Neural cell (in vitro differentiated cells): Measurements from ENCODE around the gene BNC2. TPM values are rescaled to one million over a fixed set of nuclear protein-coding genes. Genes with fewer than 3 reads are reported as not detected.

Source experiments
- H2AFZ ChIP-seq: fragments of 200-600, 300-800 bp; sonication (generic), shearing (Covaris generic); 2 replicates; pipeline ENCODE4 v1.6.0; 2014; ENCODE audit warnings: low read depth, mild to moderate bottlenecking, antibody characterized with exemption, low read length, moderate library complexity
- H3F3A ChIP-seq: fragments of 200-600 bp; shearing (Covaris generic); 2 replicates; pipeline ENCODE4 v1.6.1; 2016; ENCODE audit warnings: mild to moderate bottlenecking, moderate library complexity, mixed read lengths, antibody characterized with exemption, low read length; ENCODE audit not compliant: insufficient read depth, poor library complexity, severe bottlenecking
- H3K27ac ChIP-seq: fragments of 200-600, 300-800 bp; sonication (generic), shearing (Covaris generic); 2 replicates; pipeline ENCODE4 v1.5.1; 2014; ENCODE audit warnings: mild to moderate bottlenecking, low read length, moderate library complexity
- H3K27me3 ChIP-seq: fragments of 300-800, 200-600 bp; sonication (generic), shearing (Covaris generic); 2 replicates; pipeline ENCODE4 v1.6.0; 2014; ENCODE audit warnings: mild to moderate bottlenecking, low read depth, low read length, moderate library complexity; ENCODE audit not compliant: insufficient read depth
- H3K36me3 ChIP-seq: fragments of 300-800, 200-600 bp; sonication (generic), shearing (Covaris generic); 2 replicates; pipeline ENCODE4 v1.5.1; 2014; ENCODE audit warnings: mild to moderate bottlenecking, antibody characterized with exemption, low read length, moderate library complexity; ENCODE audit not compliant: insufficient read depth
- H3K4me2 ChIP-seq: fragments of 300-800, 200-600 bp; sonication (generic), shearing (Covaris generic); 2 replicates; pipeline ENCODE4 v1.6.0; 2014; ENCODE audit warnings: mild to moderate bottlenecking, low read length
- H3K4me3 ChIP-seq: fragments of 300-800, 200-600 bp; sonication (generic), shearing (Covaris generic); 2 replicates; pipeline ENCODE4 v1.5.1; 2014; ENCODE audit warnings: mild to moderate bottlenecking, low read length, moderate library complexity
- H3K79me2 ChIP-seq: fragments of 200-600 bp; shearing (Covaris generic); replicated peaks from 2 replicates; pipeline ENCODE4 v1.6.0; 2014; ENCODE audit warnings: mild to moderate bottlenecking, low read length, moderate library complexity; ENCODE audit not compliant: insufficient read depth
- H3K9ac ChIP-seq: fragments of 300-800, 200-600 bp; sonication (generic), shearing (Covaris generic); 2 replicates; pipeline ENCODE4 v1.6.1; 2016; ENCODE audit warnings: mild to moderate bottlenecking, low read length, mixed read lengths
- H3K9me2 ChIP-seq: fragments of 200-600 bp; shearing (Covaris generic); 2 replicates; pipeline ENCODE4 v1.6.1; 2016; ENCODE audit warnings: mild to moderate bottlenecking, low read length, mixed read lengths; ENCODE audit not compliant: insufficient read depth
- H3K9me3 ChIP-seq: fragments of 200-600, 300-800 bp; sonication (generic), shearing (Covaris generic); 2 replicates; pipeline ENCODE4 v1.6.1; 2016; ENCODE audit warnings: mild to moderate bottlenecking, mixed run types, low read length, moderate library complexity, mixed read lengths
- H4K20me1 ChIP-seq: fragments of 200-600 bp; shearing (Covaris generic); 2 replicates; pipeline ENCODE4 v1.6.1; 2016; ENCODE audit warnings: mild to moderate bottlenecking, mixed run types; ENCODE audit not compliant: insufficient read depth
- CTCF ChIP-seq: fragments of 450-650 bp; IDR thresholded peaks from 2 replicates; pipeline ENCODE4 v1.5.1; 2014; ENCODE audit warnings: antibody characterized with exemption, mild to moderate bottlenecking, moderate library complexity; ENCODE audit not compliant: poor library complexity, severe bottlenecking
- EP300 ChIP-seq: fragments of 450-650 bp; conservative IDR thresholded peaks from 2 replicates; pipeline ENCODE4 v1.6.1; 2014; ENCODE audit warnings: antibody characterized with exemption, mild to moderate bottlenecking, moderate library complexity; ENCODE audit not compliant: poor library complexity, severe bottlenecking
- EZH2 ChIP-seq: fragments of 200-600, 300-800 bp; shearing (Covaris generic), sonication (generic); IDR thresholded peaks from 2 replicates; pipeline ENCODE4 v1.6.1; 2014; ENCODE audit warnings: antibody characterized with exemption, low read length, borderline replicate concordance, mild to moderate bottlenecking; ENCODE audit not compliant: insufficient read depth, poor library complexity, severe bottlenecking
- MXI1 ChIP-seq: fragments of 450-650 bp; conservative IDR thresholded peaks from 2 replicates; pipeline ENCODE4 v1.6.1; 2014; ENCODE audit warnings: antibody characterized with exemption, mild to moderate bottlenecking; ENCODE audit not compliant: poor library complexity, severe bottlenecking
- POLR2AphosphoS5 ChIP-seq: IDR thresholded peaks from 2 replicates; pipeline ENCODE4 v1.6.1; 2012
- RAD21 ChIP-seq: fragments of 450-650 bp; conservative IDR thresholded peaks from 2 replicates; pipeline ENCODE4 v1.6.1; 2014; ENCODE audit warnings: antibody characterized with exemption, mild to moderate bottlenecking, moderate library complexity
- REST ChIP-seq: IDR thresholded peaks from 2 replicates; pipeline ENCODE4 v1.6.1; 2012; ENCODE audit warnings: borderline replicate concordance
- SMC3 ChIP-seq: fragments of 450-650 bp; conservative IDR thresholded peaks from 2 replicates; pipeline ENCODE4 v1.6.1; 2014; ENCODE audit warnings: antibody characterized with exemption, mild to moderate bottlenecking, moderate library complexity; ENCODE audit not compliant: poor library complexity
- TAF1 ChIP-seq: IDR thresholded peaks from 2 replicates; pipeline ENCODE4 v1.6.1; 2012; ENCODE audit warnings: low read depth
- polyA plus RNA-seq: library from polyadenylated mRNA; depleted of rRNA; stranded (reverse); fragments of >200 nt; gene quantifications from 2 replicates; pipeline ENCODE4 v1.2.3, GENCODE V29; 2014

BNC2 gene
- polyA plus RNA-seq, 1 donor from 2014 or later, result 1.3 TPM

- Histone ChIP-seq H3F3A (no peaks in the 10 kb centered on the region), H3K9me2 (no peaks in the 10 kb centered on the region), H3K36me3 (no peaks in the 10 kb centered on the region), H3K4me3 (no peak overlapping the region), H3K9ac (no peak overlapping the region), H3K9me3 (no peaks in the 10 kb centered on the region), H2AFZ (no peak overlapping the region), H3K27me3 (no peaks in the 10 kb centered on the region), H4K20me1 (no peaks in the 10 kb centered on the region), H3K27ac (no peak overlapping the region), H3K4me2 (no peak overlapping the region), H3K79me2 (no peaks in the 10 kb centered on the region)
- no peak for TF ChIP-seq TAF1
- TF ChIP-seq REST, result no peak
- no peak for TF ChIP-seq MXI1
- TF ChIP-seq POLR2AphosphoS5, result no peak
- no peak for TF ChIP-seq SMC3
- no peak for TF ChIP-seq EP300
- no peak for TF ChIP-seq RAD21
Observed at GRCh38 chr9:16501726-16502125, 368.7 kb downstream of the BNC2 start.

- Histone ChIP-seq H3K9me2 (no peaks in the 10 kb centered on the region), H3K4me3 (no peak overlapping the region), H4K20me1 (no peaks in the 10 kb centered on the region), H3K27me3 (no peaks in the 10 kb centered on the region), H3K4me2 (no peak overlapping the region), H3K9ac (no peak overlapping the region), H3F3A (no peaks in the 10 kb centered on the region), H3K36me3 (no peaks in the 10 kb centered on the region), H3K79me2 (no peaks in the 10 kb centered on the region), H3K9me3 (no peaks in the 10 kb centered on the region), H2AFZ (no peak overlapping the region), H3K27ac (no peak overlapping the region)
- TF ChIP-seq EP300 (no peak), POLR2AphosphoS5 (no peak), EZH2 (no peak), CTCF (no peak), SMC3 (no peak), MXI1 (no peak), REST (no peak), TAF1 (no peak), RAD21 (no peak)
Observed at GRCh38 chr9:16501141-16501540, 369.3 kb downstream of the BNC2 start.
